ENCODE measurements around the gene PRAF2.

- peak; percentile 19 to 30 for TF ChIP-seq POLR2AphosphoS5 (IDR thresholded peaks at IDR 0.05; ENCODE audit: insufficient read depth in 1 of 2, low read depth in 1 of 2)
- no peak for TF ChIP-seq CTCF (IDR thresholded peaks at IDR 0.05)
Observed at GRCh38 chrX:49071877-49072711, 1.7 kb downstream of the PRAF2 start.

All from vagina (tissue), 2 donors.